Testis (tissue), 3 donors: Measurements from ENCODE around the gene PSMC4. TPM values are rescaled to one million over a fixed set of nuclear protein-coding genes. Genes with fewer than 3 reads are reported as not detected.

Experiments
- DNase-seq: peaks from one replicate; pipeline ENCODE4 v3.0.0-alpha.2; 2019
- H3K27ac ChIP-seq, 2 donors: fragments of 200-600 bp; sonication (generic); one replicate each; pipeline ENCODE4 v1.5.1; 2019
- H3K27me3 ChIP-seq: fragments of 200-600 bp; sonication (generic); one replicate; pipeline ENCODE4 v1.5.1; 2019
- H3K36me3 ChIP-seq: fragments of 200-600 bp; sonication (generic); one replicate; pipeline ENCODE4 v1.5.1; 2017; ENCODE audit warnings: low read depth; ENCODE audit errors: missing control alignments
- H3K4me1 ChIP-seq: fragments of 200-600 bp; sonication (generic); one replicate; pipeline ENCODE4 v1.5.1; 2019
- H3K4me3 ChIP-seq, 2 donors: fragments of 200-600 bp; sonication (generic); one replicate each; pipeline ENCODE4 v1.5.1; 2017 to 2019
- H3K9me3 ChIP-seq: fragments of 200-600 bp; sonication (generic); one replicate; pipeline ENCODE4 v1.5.1; 2017
- POLR2A ChIP-seq: fragments of 450-650 bp; IDR thresholded peaks from one replicate; pipeline ENCODE4 v1.6.1; 2017; ENCODE audit warnings: antibody characterized with exemption, mild to moderate bottlenecking, moderate library complexity
- WGBS, 2 donors: methylation state at CpG; one replicate each; pipeline ENCODE4 v1.1.5; 2018; 5-methylcytosine and 5-hydroxymethylcytosine counted together
- intact Hi-C: fragments of 100-400 bp; cut with DNase I; formaldehyde crosslinking; loops from one replicate; pipeline ENCODE4 v1.15.1; 2023; ENCODE audit warnings: low total_unique reads
- polyA plus RNA-seq: library from polyadenylated mRNA; stranded (reverse); fragments of 350-450 nt; fragmentation: Illumina TruSeq; extraction: RNeasy Lipid Tissue Mini Kit (QIAGEN cat#74804); gene quantifications from one replicate; pipeline ENCODE4 v1.2.3, GENCODE V29; 2014; ENCODE audit warnings: low read depth, low replicate concordance; ENCODE audit not compliant: insufficient read depth
- total RNA-seq, 2 donors: library from RNA; depleted of rRNA; stranded (reverse); fragments of >200 nt; gene quantifications; one replicate each; pipeline ENCODE4 v1.2.3, GENCODE V29; 2016
- TF ChIP-seq, protein P1 (sequence below), 3 experiments: fragments of 450-650 bp in 2 of 3; fragments of 200-600 bp in 1 of 3; sonication (generic) in 1 of 3; IDR thresholded peaks; one replicate each; pipeline ENCODE4 v1.5.1; 2016 to 2019; ENCODE audit warnings: antibody characterized with exemption in 3 of 3, mild to moderate bottlenecking in 2 of 3, moderate library complexity in 1 of 3

Gene PSMC4
- total and polyA plus RNA-seq, 3 donors from 2014 or later = 73.0 to 114 (median 77.9) TPM

DNA sequence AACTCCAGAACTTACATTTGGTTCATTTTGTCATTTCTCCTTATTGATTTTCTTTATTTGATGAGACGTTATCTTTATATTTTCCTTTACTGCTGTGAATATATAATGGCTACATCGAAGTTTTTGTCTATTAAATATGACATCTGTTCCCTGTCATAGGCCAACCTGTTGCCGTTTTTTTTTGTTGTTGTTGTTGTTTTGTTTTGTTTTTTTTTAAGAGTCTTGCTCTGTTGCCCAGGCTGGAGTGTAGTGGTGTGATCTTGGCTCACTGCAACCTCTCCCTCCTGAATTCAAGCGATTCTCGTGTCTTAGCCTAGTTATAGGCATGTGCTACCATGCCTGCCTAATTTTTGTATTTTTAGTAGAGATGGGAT lies 55.6 kb downstream of the PSMC4 start:
- DNase-seq = no peak
- Histone ChIP-seq H3K4me3 (no peak overlapping the region), H3K27ac (no peak overlapping the region), H3K4me1 (no peaks in the 10 kb centered on the region), H3K27me3 (no peaks in the 10 kb centered on the region), H3K9me3 (no peaks in the 10 kb centered on the region), H3K36me3 (no peaks in the 10 kb centered on the region)
- no peak for TF ChIP-seq POLR2A
- TF ChIP-seq, protein P1, sequence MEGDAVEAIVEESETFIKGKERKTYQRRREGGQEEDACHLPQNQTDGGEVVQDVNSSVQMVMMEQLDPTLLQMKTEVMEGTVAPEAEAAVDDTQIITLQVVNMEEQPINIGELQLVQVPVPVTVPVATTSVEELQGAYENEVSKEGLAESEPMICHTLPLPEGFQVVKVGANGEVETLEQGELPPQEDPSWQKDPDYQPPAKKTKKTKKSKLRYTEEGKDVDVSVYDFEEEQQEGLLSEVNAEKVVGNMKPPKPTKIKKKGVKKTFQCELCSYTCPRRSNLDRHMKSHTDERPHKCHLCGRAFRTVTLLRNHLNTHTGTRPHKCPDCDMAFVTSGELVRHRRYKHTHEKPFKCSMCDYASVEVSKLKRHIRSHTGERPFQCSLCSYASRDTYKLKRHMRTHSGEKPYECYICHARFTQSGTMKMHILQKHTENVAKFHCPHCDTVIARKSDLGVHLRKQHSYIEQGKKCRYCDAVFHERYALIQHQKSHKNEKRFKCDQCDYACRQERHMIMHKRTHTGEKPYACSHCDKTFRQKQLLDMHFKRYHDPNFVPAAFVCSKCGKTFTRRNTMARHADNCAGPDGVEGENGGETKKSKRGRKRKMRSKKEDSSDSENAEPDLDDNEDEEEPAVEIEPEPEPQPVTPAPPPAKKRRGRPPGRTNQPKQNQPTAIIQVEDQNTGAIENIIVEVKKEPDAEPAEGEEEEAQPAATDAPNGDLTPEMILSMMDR (IDR thresholded peaks at IDR 0.05) = no peak
- 95 to 97% methylated on average over 5 of the region's 5 CpGs for WGBS, 2 donors
- intact Hi-C loops = no loop called here

Other genes with a start within 250 kb of the PSMC4 start
- not detected for gene CLC, start 233.1 kb upstream of the PSMC4 start, total RNA-seq
- 0.61 TPM for gene CLC, start 233.1 kb upstream of the PSMC4 start, polyA plus RNA-seq
- gene LEUTX, start 192.3 kb upstream of the PSMC4 start, total RNA-seq = not detected
- gene LEUTX, start 192.3 kb upstream of the PSMC4 start, polyA plus RNA-seq = not detected
- gene DYRK1B, start 137.0 kb upstream of the PSMC4 start, total RNA-seq = 100 to 1,000 TPM in 1 of 2 donors, 10 to 100 TPM in 1; 90.8 to 127 TPM
- gene DYRK1B, start 137.0 kb upstream of the PSMC4 start, polyA plus RNA-seq = 124 TPM
- gene FBL, start 124.8 kb upstream of the PSMC4 start, total RNA-seq = 100 to 1,000 TPM; 236 to 301 TPM
- 303 TPM for gene FBL, start 124.8 kb upstream of the PSMC4 start, polyA plus RNA-seq
- gene FCGBP, start 36.5 kb upstream of the PSMC4 start, total RNA-seq = 10 to 100 TPM; 15.9 to 18.8 TPM
- 6.7 TPM for gene FCGBP, start 36.5 kb upstream of the PSMC4 start, polyA plus RNA-seq
- 10 to 100 TPM; 19.6 to 21.7 TPM for gene ZNF546, start 25.9 kb downstream of the PSMC4 start, total RNA-seq
- 27.6 TPM for gene ZNF546, start 25.9 kb downstream of the PSMC4 start, polyA plus RNA-seq
- gene ZNF780B, start 85.1 kb downstream of the PSMC4 start, total RNA-seq = 10 to 100 TPM; 13.5 to 18.6 TPM
- gene ZNF780B, start 85.1 kb downstream of the PSMC4 start, polyA plus RNA-seq = 5.0 TPM
- gene ZNF780A, start 119.8 kb downstream of the PSMC4 start, total RNA-seq = 10 to 100 TPM; 16.1 to 17.2 TPM
- 9.5 TPM for gene ZNF780A, start 119.8 kb downstream of the PSMC4 start, polyA plus RNA-seq
- gene MAP3K10, start 220.3 kb downstream of the PSMC4 start, total RNA-seq = 10 to 100 TPM; 23.8 to 35.0 TPM
- gene MAP3K10, start 220.3 kb downstream of the PSMC4 start, polyA plus RNA-seq = 23.1 TPM
- under 1 TPM; 0.50 to 0.71 TPM for gene TTC9B, start 247.2 kb downstream of the PSMC4 start, total RNA-seq
- gene TTC9B, start 247.2 kb downstream of the PSMC4 start, polyA plus RNA-seq = 0.30 TPM